Smooth muscle cell (in vitro differentiated cells): Measurements from ENCODE around the gene C22orf39. TPM values are rescaled to one million over a fixed set of nuclear protein-coding genes. Genes with fewer than 3 reads are reported as not detected.

Experiments
- DNase-seq: peaks from one replicate; lab custom pipeline; 2025; ENCODE audit not compliant: unreplicated experiment; lab: John Stamatoyannopoulos, UW
- H2AFZ ChIP-seq: fragments of 200-600 bp; sonication (generic); 2 replicates; pipeline ENCODE4 v1.6.0; 2016; ENCODE audit warnings: antibody characterized with exemption, low read depth, mild to moderate bottlenecking
- H3F3A ChIP-seq: fragments of 200-600 bp; sonication (generic); 2 replicates; pipeline ENCODE4 v1.6.0; 2017; ENCODE audit warnings: antibody characterized with exemption, low read depth
- H3K27ac ChIP-seq: fragments of 200-600 bp; sonication (generic); 2 replicates; pipeline ENCODE4 v1.5.1; 2016; ENCODE audit warnings: low read depth, mild to moderate bottlenecking
- H3K27me3 ChIP-seq: fragments of 200-600 bp; sonication (generic); 2 replicates; pipeline ENCODE4 v1.6.1; 2016; ENCODE audit warnings: low read depth, mild to moderate bottlenecking
- H3K36me3 ChIP-seq: fragments of 200-600 bp; sonication (generic); 2 replicates; pipeline ENCODE4 v1.5.1; 2016; ENCODE audit warnings: low read depth
- H3K4me1 ChIP-seq: fragments of 200-600 bp; sonication (generic); 2 replicates; pipeline ENCODE4 v1.5.1; 2016; ENCODE audit warnings: low read depth
- H3K4me2 ChIP-seq: fragments of 200-600 bp; sonication (generic); 2 replicates; pipeline ENCODE4 v1.6.0; 2016; ENCODE audit warnings: mild to moderate bottlenecking
- H3K4me3 ChIP-seq: fragments of 200-600 bp; sonication (generic); 2 replicates; pipeline ENCODE4 v1.5.1; 2016; ENCODE audit warnings: mild to moderate bottlenecking
- H3K79me2 ChIP-seq: fragments of 200-600 bp; sonication (generic); 2 replicates; pipeline ENCODE4 v1.6.0; 2016; ENCODE audit warnings: low read depth, mild to moderate bottlenecking
- H3K9ac ChIP-seq: fragments of 200-600 bp; sonication (generic); 2 replicates; pipeline ENCODE4 v1.6.0; 2016; ENCODE audit warnings: low read depth
- H3K9me3 ChIP-seq: fragments of 200-600 bp; sonication (generic); replicated peaks from 2 replicates; pipeline ENCODE4 v1.5.1; 2016; ENCODE audit warnings: low read depth
- H4K20me1 ChIP-seq: fragments of 200-600 bp; sonication (generic); 2 replicates; pipeline ENCODE4 v1.6.0; 2016; ENCODE audit warnings: low read depth
- CTCF ChIP-seq: fragments of 200-600 bp; sonication (generic); IDR thresholded peaks from 2 replicates; pipeline ENCODE4 v1.5.1; 2017; ENCODE audit warnings: borderline replicate concordance, mild to moderate bottlenecking, antibody characterized with exemption; ENCODE audit not compliant: insufficient read depth, poor library complexity, severe bottlenecking
- WGBS: methylation state at CpG from one replicate; pipeline ENCODE4 v1.1.7; 2016; ENCODE audit warnings: low lambda C conversion rate; 5-methylcytosine and 5-hydroxymethylcytosine counted together
- polyA plus RNA-seq: library from polyadenylated mRNA; unstranded; fragments of >200 nt; fragmentation: Nextera tagmentation; extraction: Ambion mirVana; gene quantifications from 2 replicates; pipeline ENCODE4 v1.2.1, GENCODE V29; 2016
- total RNA-seq: library from RNA; depleted of rRNA; stranded (reverse); fragments of >200 nt; gene quantifications from 2 replicates; pipeline ENCODE4 v1.2.3, GENCODE V29; 2014

C22orf39 gene
- total and polyA plus RNA-seq, 2 experiments from 2014 or later, result 16.5 to 29.5 TPM

DNA sequence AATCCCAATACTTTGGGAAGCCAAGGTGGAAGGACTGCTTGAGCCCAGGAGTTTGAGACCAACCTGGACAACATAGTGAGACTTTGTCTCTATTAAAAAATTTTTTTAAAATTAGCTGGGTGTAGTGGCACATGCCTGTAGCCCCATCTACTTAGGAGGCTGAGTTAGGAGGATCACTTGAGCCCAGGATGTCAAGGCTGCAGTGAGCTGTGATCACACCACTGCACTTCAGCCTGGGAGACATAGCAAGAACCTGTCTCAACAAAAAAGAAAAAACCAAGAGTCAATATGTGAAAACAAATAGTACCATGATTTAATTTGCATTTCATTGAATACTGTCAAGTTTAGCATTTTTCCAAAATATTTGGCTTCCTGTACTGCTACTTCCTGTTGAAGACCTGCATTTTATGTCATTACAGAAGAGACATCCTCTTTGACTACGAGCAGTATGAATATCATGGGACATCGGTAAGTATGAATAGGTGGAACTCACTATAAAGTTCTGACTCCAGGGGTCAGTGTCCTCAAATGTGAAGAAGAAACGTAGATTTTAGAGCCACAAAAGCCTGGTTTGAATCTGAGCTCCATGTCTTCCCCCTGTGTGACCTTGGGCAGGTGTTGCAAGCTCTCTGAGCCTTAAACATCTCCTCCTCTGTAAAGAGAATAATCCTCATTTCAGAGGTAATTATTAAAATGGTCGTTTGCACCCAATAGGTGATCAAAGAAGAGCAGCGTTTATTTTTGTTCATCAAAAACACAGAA, 48.2 kb upstream of the C22orf39 start:
- Histone ChIP-seq H3K4me1 (no peaks in the 10 kb centered on the region), H3K27me3 (no peaks in the 10 kb centered on the region)
- 86% methylated on average over 5 of the region's 5 CpGs for WGBS

GRCh38 chr22:19494676-19495173, 47.2 kb upstream of the C22orf39 start:
- Histone ChIP-seq H3K27ac (no peak overlapping the region), H4K20me1 (no peaks in the 10 kb centered on the region), H3K4me2 (no peak overlapping the region), H3K9me3 (no peaks in the 10 kb centered on the region), H3F3A (no peaks in the 10 kb centered on the region), H3K9ac (no peak overlapping the region), H2AFZ (no peak overlapping the region), H3K4me3 (no peak overlapping the region), H3K4me1 (no peaks in the 10 kb centered on the region), H3K36me3 (no peaks in the 10 kb centered on the region), H3K79me2 (no peaks in the 10 kb centered on the region), H3K27me3 (no peaks in the 10 kb centered on the region)
- WGBS, result 97% methylated on average over 6 of the region's 6 CpGs
- DNase-seq, result no peak
- TF ChIP-seq CTCF, result no peak

More for the DNA sequence above, 48.2 kb upstream of the C22orf39 start:
- H2AFZ ChIP-seq, result no peak overlapping the region
- no peak overlapping the region for H3K9ac ChIP-seq
- no peak overlapping the region for H3K27ac ChIP-seq
- H3K9me3 ChIP-seq, result no peaks in the 10 kb centered on the region
- no peaks in the 10 kb centered on the region for H3K79me2 ChIP-seq
- H3K36me3 ChIP-seq, result no peaks in the 10 kb centered on the region
- no peak for DNase-seq
- no peaks in the 10 kb centered on the region for H4K20me1 ChIP-seq
- no peak overlapping the region for H3K4me3 ChIP-seq
- TF ChIP-seq CTCF, result no peak
- no peaks in the 10 kb centered on the region for H3F3A ChIP-seq
- H3K4me2 ChIP-seq, result no peak overlapping the region

DNA sequence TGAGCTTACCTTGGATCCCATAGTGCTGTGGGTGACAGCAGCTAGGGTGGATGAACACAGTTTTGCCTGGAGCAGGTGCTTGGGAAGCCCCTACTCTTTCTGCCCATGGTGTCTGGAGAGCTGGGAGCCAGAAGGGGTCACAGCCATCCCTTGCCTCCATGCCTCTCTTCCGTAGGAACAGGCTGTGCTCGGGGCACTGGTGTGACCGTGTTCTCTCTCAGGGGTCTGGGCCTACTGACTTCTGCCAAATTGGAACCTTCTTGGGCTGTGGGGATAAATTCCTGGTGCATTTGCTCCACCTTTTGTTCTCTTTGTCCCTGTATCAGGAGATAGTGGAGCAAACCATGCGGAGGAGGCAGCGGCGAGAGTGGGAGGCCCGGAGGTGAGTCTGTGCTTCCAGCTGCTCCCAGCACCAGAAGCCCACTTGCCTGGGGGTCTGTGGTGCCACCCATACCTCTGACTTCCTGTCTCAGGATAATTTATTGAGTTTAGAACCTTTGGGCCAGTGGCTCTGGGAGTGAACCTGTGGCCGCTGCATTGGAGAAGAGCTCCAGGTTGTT, 46.6 kb upstream of the C22orf39 start:
- Histone ChIP-seq H3K27ac (no peak overlapping the region), H3K9ac (no peak overlapping the region), H3K27me3 (no peaks in the 10 kb centered on the region), H2AFZ (no peak overlapping the region), H3K4me3 (no peak overlapping the region), H3K36me3 (no peaks in the 10 kb centered on the region), H4K20me1 (no peaks in the 10 kb centered on the region), H3K4me1 (no peaks in the 10 kb centered on the region), H3K4me2 (no peak overlapping the region), H3F3A (no peaks in the 10 kb centered on the region), H3K79me2 (no peaks in the 10 kb centered on the region), H3K9me3 (no peaks in the 10 kb centered on the region)
- TF ChIP-seq CTCF, result no peak
- DNase-seq, result no peak
- over 99% methylated on average over 8 of the region's 8 CpGs for WGBS
